Measurements from ENCODE around the gene IGFBP4. TPM values are rescaled to one million over a fixed set of nuclear protein-coding genes. Genes with fewer than 3 reads are reported as not detected.
A peak's percentile ranks its signal among the peaks of the same experiment; 100 is the strongest.

Gene IGFBP4
- total RNA-seq, 1 experiment from 2014 or later: 6.5 TPM

GRCh38 chr17:40490982-40491381 is 47.7 kb downstream of the IGFBP4 start:
- CTCF ChIA-PET: interaction anchor here (0.6 to 1.9 kb wide), 7 partner anchors 11 to 568 kb away, joined by 3 to 7 read pairs (median 4); partner anchors contain the start of gene TNS4
- H3K36me3 Mint-ChIP-seq (ENCODE audit: insufficient read depth, unreplicated experiment): peaks cover 100% of the 10 kb centered on the region
- no peak for TF ChIP-seq CTCF (IDR thresholded peaks at IDR 0.05; ENCODE audit: unreplicated experiment)
- H3K4me1 Mint-ChIP-seq (ENCODE audit: insufficient read depth, unreplicated experiment): peaks cover 72% of the 10 kb centered on the region
- intact Hi-C loops (cut with micrococcal nuclease): no loop called here
- BruUV-seq (replicated peaks): no TSS peak
- no peaks in the 10 kb centered on the region for H3K27me3 Mint-ChIP-seq (ENCODE audit: insufficient read depth, unreplicated experiment)
- H3K9me3 Mint-ChIP-seq (ENCODE audit: unreplicated experiment): no peaks in the 10 kb centered on the region
- H3K27ac Mint-ChIP-seq (ENCODE audit: low read depth, unreplicated experiment): peak overlapping the region; percentile 83
- DNase-seq (ENCODE audit: unreplicated experiment): no peak
- peak overlapping the region; percentile 98 for H3K4me3 Mint-ChIP-seq (ENCODE audit: unreplicated experiment)
- POLR2A ChIA-PET: interaction anchor here (0.6 to 3.1 kb wide), 18 partner anchors 9 to 1178 kb away, joined by 3 to 119 read pairs (median 8); partner anchors contain the start of gene TNS4

- Mint-ChIP-seq H3K4me1 (ENCODE audit: insufficient read depth, unreplicated experiment) (peaks cover 69% of the 10 kb centered on the region), H3K9me3 (ENCODE audit: unreplicated experiment) (no peaks in the 10 kb centered on the region), H3K36me3 (ENCODE audit: insufficient read depth, unreplicated experiment) (peaks cover 100% of the 10 kb centered on the region), H3K27ac (ENCODE audit: low read depth, unreplicated experiment) (peak overlapping the region; percentile 83), H3K4me3 (ENCODE audit: unreplicated experiment) (peak overlapping the region; percentile 98), H3K27me3 (ENCODE audit: insufficient read depth, unreplicated experiment) (no peaks in the 10 kb centered on the region)
- TF ChIP-seq CTCF (IDR thresholded peaks at IDR 0.05; ENCODE audit: unreplicated experiment): no peak
- intact Hi-C loops (cut with micrococcal nuclease): no loop called here
- POLR2A ChIA-PET: interaction anchor here (0.6 to 3.1 kb wide), 14 partner anchors 9 to 709 kb away, joined by 3 to 119 read pairs (median 12); partner anchors contain the start of gene TNS4
- BruUV-seq (replicated peaks): no TSS peak
- DNase-seq (ENCODE audit: unreplicated experiment): peak; percentile 60
- CTCF ChIA-PET: interaction anchor here (0.7 to 1.9 kb wide), 6 partner anchors 10 to 77 kb away, joined by 3 to 7 read pairs (median 4); partner anchors contain the start of gene TNS4
These were observed 48.2 kb downstream of the IGFBP4 start for GRCh38 chr17:40491486-40491885.

- H3K27ac Mint-ChIP-seq (ENCODE audit: low read depth, unreplicated experiment): no peak overlapping the region
- ChIA-PET CTCF (interaction anchor here (0.6 to 1.9 kb wide), 7 partner anchors 17 to 325 kb away, joined by 3 to 7 read pairs (median 3); no protein-coding TSS in a partner anchor), POLR2A (interaction anchor here (0.7 to 11.5 kb wide), 11 partner anchors 8 to 1159 kb away, joined by 3 to 703 read pairs (median 12); partner anchors contain the start of gene TNS4)
- no peaks in the 10 kb centered on the region for H3K9me3 Mint-ChIP-seq (ENCODE audit: unreplicated experiment)
- no peak for TF ChIP-seq CTCF (IDR thresholded peaks at IDR 0.05; ENCODE audit: unreplicated experiment)
- H3K36me3 Mint-ChIP-seq (ENCODE audit: insufficient read depth, unreplicated experiment): peaks cover 100% of the 10 kb centered on the region
- peaks cover 68% of the 10 kb centered on the region for H3K4me1 Mint-ChIP-seq (ENCODE audit: insufficient read depth, unreplicated experiment)
- peak; percentile 85 for DNase-seq (ENCODE audit: unreplicated experiment)
- intact Hi-C loops (cut with micrococcal nuclease): no loop called here
- BruUV-seq (replicated peaks): no TSS peak
- H3K4me3 Mint-ChIP-seq (ENCODE audit: unreplicated experiment): peak overlapping the region; percentile 98
- no peaks in the 10 kb centered on the region for H3K27me3 Mint-ChIP-seq (ENCODE audit: insufficient read depth, unreplicated experiment)
These were observed 50.4 kb downstream of the IGFBP4 start for GRCh38 chr17:40493697-40494096.

GRCh38 chr17:40495140-40495539 is 51.9 kb downstream of the IGFBP4 start:
- H3K27me3 Mint-ChIP-seq (ENCODE audit: insufficient read depth, unreplicated experiment): no peaks in the 10 kb centered on the region
- TF ChIP-seq CTCF (IDR thresholded peaks at IDR 0.05; ENCODE audit: unreplicated experiment): no peak
- peak overlapping the region; percentile 98 for H3K4me3 Mint-ChIP-seq (ENCODE audit: unreplicated experiment)
- no TSS peak for BruUV-seq (replicated peaks)
- H3K4me1 Mint-ChIP-seq (ENCODE audit: insufficient read depth, unreplicated experiment): peaks cover 67% of the 10 kb centered on the region
- peak; percentile 16 for DNase-seq (ENCODE audit: unreplicated experiment)
- CTCF ChIA-PET: interaction anchor here (0.6 to 1.9 kb wide), 10 partner anchors 16 to 192 kb away, joined by 3 to 7 read pairs (median 4); no protein-coding TSS in a partner anchor
- intact Hi-C loops (cut with micrococcal nuclease): no loop called here
- H3K27ac Mint-ChIP-seq (ENCODE audit: low read depth, unreplicated experiment): peak overlapping the region; percentile 46
- H3K36me3 Mint-ChIP-seq (ENCODE audit: insufficient read depth, unreplicated experiment): peaks cover 100% of the 10 kb centered on the region
- no peaks in the 10 kb centered on the region for H3K9me3 Mint-ChIP-seq (ENCODE audit: unreplicated experiment)
- POLR2A ChIA-PET: interaction anchor here (0.7 to 11.5 kb wide), 11 partner anchors 11 to 1289 kb away, joined by 3 to 703 read pairs (median 10); partner anchors contain the start of gene TOP2A

All from MCF 10A (cell line).